Measurements from ENCODE around the gene CAMTA2.

DNA sequence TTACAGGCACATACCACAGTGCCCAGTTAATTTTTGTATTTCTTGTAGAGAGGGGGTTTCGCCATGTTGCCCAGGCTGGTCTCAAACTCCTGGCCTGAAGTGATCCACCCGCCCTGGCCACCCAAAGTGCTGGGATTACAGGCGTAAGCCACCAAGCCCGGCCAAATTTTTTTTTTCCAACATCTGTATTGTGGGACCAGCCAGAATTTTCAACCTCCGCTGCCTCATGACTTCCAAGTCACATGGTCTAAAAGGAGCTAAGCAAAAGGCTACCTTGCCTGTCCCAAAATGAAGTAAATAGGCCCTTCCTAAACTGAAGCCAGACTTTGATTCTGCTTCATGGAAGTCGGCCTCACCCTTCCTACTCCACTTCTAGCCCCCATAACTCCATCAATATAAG lies 15.6 kb downstream of the CAMTA2 start:
- TF ChIP-seq, protein P1, sequence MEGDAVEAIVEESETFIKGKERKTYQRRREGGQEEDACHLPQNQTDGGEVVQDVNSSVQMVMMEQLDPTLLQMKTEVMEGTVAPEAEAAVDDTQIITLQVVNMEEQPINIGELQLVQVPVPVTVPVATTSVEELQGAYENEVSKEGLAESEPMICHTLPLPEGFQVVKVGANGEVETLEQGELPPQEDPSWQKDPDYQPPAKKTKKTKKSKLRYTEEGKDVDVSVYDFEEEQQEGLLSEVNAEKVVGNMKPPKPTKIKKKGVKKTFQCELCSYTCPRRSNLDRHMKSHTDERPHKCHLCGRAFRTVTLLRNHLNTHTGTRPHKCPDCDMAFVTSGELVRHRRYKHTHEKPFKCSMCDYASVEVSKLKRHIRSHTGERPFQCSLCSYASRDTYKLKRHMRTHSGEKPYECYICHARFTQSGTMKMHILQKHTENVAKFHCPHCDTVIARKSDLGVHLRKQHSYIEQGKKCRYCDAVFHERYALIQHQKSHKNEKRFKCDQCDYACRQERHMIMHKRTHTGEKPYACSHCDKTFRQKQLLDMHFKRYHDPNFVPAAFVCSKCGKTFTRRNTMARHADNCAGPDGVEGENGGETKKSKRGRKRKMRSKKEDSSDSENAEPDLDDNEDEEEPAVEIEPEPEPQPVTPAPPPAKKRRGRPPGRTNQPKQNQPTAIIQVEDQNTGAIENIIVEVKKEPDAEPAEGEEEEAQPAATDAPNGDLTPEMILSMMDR (conservative IDR thresholded peaks at IDR 0.05 in 1 of 2, IDR thresholded peaks at IDR 0.05 in 1 of 2; ENCODE audit: extremely low read depth in 1 of 2, insufficient read depth in 1 of 2, low read depth in 1 of 2, low read length in 2 of 2) = no peak
- TF ChIP-seq EZH2 (IDR thresholded peaks at IDR 0.05; ENCODE audit: borderline replicate concordance, low read length) = no peak

All from mammary epithelial cell (primary cell).